NCI-H2081 treated with DMSO at 0.1 percent for 48 hours (cell line): ENCODE data around the gene SMC1B.
"Not testable (repeated sequence)": the region's sequence is repeated elsewhere in the genome, so short reads cannot be mapped to it uniquely, and the experiment has no call there.

Source experiments
- DNase-seq: peaks from one replicate; lab custom pipeline; 2025; lab: John Stamatoyannopoulos, UW

The SMC1B gene

DNA sequence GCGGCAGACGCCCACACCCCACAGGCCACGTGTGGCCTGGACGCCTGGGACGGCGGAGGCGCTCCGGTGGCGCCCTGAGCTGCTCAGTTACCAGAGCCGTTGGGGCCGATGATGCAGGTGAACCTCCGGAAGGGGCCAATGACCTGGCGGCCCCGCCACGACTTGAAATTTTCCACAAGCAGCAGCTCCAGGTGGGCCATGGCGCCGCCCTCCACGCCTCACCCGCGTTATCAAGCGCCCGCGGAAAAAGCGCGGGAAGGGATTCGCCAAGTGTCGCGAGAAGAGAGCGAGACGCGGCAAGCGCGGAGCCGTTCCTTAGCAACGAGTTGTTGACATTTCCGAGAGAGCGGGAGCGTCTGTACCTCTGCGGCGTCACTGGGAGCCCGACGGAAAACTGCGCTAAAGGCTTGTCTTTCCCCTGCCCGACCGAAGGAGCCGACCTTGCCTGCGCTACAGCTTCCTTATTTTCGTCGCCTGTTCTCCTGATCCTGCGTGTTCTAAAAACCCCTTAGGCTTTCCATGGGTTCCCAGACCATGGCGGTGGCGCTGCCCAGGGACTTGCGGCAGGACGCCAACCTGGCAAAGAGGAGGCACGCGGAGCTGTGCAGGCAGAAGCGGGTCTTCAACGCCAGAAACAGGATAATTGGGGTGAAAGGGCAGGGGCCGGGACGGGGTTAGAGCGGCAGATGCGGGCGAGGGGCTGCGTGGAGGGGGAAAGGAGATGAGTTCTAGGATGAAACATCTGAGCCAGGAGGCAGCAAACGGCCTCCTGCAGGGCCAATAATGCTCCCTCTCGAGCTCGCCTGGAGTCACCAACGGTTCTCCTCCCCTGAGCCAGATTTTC is at the start of gene SMC1B, which contains the start of gene RIBC2:
Gene SMC1B (minus strand): TSS at position 232 of the 844 bp plus-strand sequence. CDS start 32 bp downstream, at position 200.
Gene RIBC2 (plus strand): TSS at position 326 of the 844 bp plus-strand sequence. CDS start 194 bp downstream, at position 520.
- no peak for DNase-seq

GRCh38 chr22:45462034-45462655 is 48.7 kb upstream of the SMC1B start:
- DNase-seq = no peak

GRCh38 chr22:45460288-45461109 is 47.1 kb upstream of the SMC1B start:
- DNase-seq = no peak

GRCh38 chr22:45459235-45459634 is 45.8 kb upstream of the SMC1B start:
- DNase-seq = no peak

DNA sequence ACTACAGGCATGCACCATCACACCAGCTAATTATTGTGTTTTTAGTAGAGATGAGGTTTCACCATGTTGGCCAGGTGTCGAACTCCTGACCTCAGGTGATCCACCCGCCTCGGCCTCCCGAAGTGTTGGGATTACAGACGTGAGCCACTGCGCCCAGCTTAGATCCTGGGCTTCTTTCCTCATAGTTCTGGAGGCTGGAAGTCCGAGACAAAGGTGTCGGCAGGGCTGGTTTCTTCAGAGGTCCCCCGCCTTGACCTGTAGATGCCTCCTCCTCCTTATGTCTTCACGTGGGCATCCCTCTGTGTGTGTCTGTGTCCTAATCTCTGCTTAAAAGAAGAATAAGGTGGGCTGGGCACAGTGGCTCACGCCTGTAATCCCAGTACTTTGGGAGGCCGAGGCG is 45.1 kb upstream of the SMC1B start:
- DNase-seq = no peak

GRCh38 chr22:45456811-45457210 is 43.4 kb upstream of the SMC1B start:
- no peak for DNase-seq

- DNase-seq = no peak
Measured at GRCh38 chr22:45455621-45456020, 42.2 kb upstream of the SMC1B start.

GRCh38 chr22:45455212-45455611 is 41.8 kb upstream of the SMC1B start:
- no peak for DNase-seq

DNA sequence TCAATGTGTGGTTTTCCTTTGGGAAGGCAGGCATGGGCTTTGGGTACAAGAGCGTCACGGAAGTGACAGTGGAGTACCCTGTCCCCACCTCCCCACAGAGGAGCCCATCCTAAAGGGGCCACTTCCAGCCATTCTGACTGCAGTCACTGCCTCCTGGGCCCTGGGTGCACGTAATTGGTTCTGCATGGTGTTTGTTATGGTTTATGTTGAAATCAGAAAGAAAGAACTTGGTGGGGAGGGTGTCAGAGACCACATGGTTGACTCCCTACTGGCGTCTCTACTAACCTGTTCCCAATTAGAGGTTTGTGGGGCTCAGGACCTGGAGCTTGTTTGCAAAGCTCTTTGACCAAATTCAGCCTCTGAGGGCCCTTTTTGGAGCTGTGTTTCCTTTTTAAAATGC is 40.9 kb upstream of the SMC1B start:
- no peak for DNase-seq

GRCh38 chr22:45453764-45454163 is 40.4 kb upstream of the SMC1B start:
- no peak for DNase-seq

DNA sequence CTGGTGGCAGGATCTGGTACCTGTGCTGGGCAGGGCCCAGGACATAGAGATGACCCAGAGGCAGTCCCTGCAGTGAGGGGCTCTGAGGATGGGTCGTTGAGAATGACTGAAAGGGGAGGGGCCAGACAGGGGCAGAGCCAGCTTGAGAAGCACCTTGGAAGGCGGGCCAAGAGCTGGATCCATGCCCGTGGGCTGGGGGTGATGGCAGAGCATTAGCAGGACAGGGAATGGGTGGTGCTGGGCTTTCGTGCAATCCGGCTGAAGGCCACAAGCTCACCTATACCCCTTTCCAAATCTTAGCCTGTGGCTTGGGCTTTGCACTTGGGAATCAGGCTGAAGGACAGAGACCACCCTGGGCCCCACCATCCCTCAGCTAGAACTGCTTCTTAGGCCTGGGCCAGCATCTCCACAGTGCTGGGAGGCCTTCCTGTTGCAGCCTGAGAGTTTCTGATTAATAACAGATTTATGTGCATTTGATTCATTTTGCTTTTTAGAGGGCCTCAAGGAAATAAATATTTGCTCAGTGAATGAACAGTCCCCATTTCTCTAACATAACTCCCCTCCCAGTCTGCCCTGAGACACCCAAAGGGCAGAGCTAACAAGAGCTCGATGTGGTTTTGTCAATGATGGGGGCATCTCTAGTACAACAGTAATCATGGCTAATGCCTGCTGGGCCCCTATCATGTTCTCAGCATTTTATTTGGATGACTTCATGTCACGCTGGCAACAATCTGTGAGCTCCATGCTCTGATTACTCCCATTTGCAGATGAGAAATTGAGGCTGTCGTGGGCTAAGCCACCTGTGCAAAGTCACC is 39.4 kb upstream of the SMC1B start:
- DNase-seq = no peak

DNA sequence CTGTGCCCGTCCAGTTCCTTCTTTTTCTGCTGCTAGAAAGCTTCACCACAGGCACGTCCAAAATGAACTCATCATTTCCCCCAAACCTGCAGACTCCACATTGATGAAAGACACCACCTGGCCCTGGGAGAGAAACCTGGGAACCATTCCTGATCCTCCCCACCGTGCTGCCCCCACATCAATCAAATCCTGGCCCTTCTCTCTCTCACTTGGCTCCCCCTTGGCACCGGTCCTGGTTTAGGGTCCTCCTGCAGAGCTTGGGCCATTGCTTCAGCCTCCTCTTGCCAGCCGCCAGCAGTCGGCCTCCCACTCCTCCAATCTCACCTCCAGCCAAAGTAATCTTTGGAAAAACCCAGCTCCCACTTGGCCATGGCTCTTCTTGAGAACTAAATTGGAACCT is 38.6 kb upstream of the SMC1B start:
- DNase-seq = no peak

GRCh38 chr22:45450921-45451651 is 37.7 kb upstream of the SMC1B start:
- no peak for DNase-seq

DNA sequence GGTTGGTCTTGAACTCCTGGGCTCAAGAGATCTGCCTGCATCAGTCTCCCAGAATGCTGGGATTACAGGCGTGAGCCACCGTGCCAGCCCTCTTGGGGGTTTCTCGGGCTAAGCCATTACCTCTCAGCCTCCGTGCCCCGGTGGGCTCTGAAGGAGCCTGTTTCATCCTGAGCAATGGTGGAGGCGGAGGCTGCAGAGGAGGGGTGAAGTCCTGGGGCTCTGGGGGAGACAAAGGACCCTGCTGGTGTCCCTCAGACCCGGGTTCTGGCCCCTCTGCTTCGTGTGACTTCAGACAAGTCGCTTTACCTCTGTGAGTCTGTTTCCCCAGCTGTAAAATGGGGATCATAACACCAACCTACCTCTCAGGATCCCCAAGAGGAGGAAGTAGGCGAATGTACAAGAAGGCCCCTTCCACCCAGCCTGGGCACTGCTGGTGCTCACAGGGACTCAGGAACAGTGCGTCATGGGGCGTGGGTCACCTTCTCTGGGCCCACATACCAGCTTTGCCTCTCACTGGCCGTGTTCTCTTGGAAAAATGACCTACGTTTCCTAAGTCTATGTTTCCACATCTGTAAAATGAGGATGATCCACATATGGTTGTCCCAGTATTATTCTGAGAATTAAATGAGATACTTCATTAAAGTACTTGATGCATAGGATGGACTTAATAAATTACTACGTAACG is 36.8 kb upstream of the SMC1B start:
- no peak for DNase-seq

- DNase-seq = not testable (repeated sequence)
Measured at GRCh38 chr22:45449442-45449841, 36.0 kb upstream of the SMC1B start.

GRCh38 chr22:45448431-45448830 is 35.0 kb upstream of the SMC1B start:
- DNase-seq = no peak

GRCh38 chr22:45447596-45447995 is 34.2 kb upstream of the SMC1B start:
- not testable (repeated sequence) for DNase-seq

- DNase-seq = no peak
Measured at GRCh38 chr22:45446216-45446615, 32.8 kb upstream of the SMC1B start.

GRCh38 chr22:45445031-45445710 is 31.8 kb upstream of the SMC1B start:
- DNase-seq = no peak

DNA sequence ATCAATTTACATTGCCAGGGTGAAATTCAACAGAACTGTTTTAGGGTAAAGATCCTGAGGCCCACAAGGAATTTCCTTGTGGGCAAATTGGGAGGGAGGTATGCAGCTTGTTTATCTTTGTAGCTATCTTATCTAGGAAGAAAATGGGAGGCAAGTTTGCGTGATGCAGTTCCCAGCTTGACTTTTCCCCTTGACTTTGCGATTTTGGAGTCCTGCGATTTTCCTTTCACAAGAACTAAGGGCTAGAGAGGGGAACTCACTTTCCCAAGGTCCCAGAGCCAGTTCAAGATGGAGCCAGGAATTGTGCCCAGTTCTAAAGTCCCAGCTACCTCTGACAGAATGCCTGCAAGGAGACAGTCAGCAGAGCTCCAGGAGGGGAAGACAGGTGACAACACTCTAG is 30.8 kb upstream of the SMC1B start:
- DNase-seq = no peak
